Measurements from ENCODE around the gene QPRT.

DNA sequence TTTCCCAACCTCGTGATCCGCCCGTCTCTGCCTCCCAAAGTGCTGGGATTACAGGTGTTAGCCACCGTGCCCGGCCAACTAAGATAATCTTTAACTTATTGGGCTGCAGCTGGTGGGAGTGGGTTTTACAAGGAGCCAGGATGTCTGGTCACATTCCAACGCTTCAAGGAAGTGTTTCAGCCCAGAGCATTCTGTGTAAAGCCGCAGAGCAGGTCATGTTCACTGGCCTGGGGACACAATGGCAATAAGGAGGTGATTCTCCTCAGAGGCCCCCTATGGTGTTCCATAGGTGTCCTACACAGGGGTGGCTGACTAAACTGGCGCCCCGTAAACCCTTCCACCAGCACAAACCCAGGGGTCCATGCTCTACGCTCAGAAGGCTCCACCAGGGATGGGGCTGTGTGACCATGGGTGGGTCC, 1.2 kb downstream of the QPRT start:
- TF ChIP-seq CTCF (IDR thresholded peaks at IDR 0.05) (no peak), POLR2AphosphoS5 (IDR thresholded peaks at IDR 0.05) (no peak), POLR2A (IDR thresholded peaks at IDR 0.05) (no peak)

All from sigmoid colon (tissue), 4 donors.